ENCODE results near the gene CLASP1.
"Not testable (repeated sequence)": the region's sequence is repeated elsewhere in the genome, so short reads cannot be mapped to it uniquely, and the experiment has no call there.

Gene CLASP1

DNA sequence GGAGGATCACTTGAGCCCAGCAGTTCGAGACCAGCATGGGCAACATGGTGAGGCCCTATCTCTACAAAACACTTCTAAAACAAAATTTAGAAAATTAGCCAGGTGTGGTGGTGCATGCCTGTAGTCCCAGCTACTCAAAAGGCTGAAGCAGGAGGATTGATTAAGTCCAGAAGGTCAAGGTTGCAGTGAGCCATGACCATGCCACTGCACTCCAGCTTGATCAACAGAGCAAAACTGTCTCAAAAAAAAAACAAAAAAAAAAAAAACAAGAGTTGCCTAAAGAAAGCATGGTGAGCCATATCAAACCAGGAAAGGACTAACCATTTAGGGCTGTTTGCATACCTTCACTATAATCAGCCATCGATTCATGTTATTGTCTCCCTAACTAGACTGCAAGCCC is 4.5 kb downstream of the CLASP1 start:
- H3K9me3 Mint-ChIP-seq = no peaks in the 10 kb centered on the region
- no peak overlapping the region for H3K4me3 Mint-ChIP-seq
- H3K4me1 Mint-ChIP-seq = peaks cover 35% of the 10 kb centered on the region
- H3K27ac Mint-ChIP-seq = peak overlapping the region; percentile 58
- no peak for DNase-seq (ENCODE audit: low spot score in 2 of 2)
- no peak for ATAC-seq
- peaks cover 62% of the 10 kb centered on the region for H3K36me3 Mint-ChIP-seq

DNA sequence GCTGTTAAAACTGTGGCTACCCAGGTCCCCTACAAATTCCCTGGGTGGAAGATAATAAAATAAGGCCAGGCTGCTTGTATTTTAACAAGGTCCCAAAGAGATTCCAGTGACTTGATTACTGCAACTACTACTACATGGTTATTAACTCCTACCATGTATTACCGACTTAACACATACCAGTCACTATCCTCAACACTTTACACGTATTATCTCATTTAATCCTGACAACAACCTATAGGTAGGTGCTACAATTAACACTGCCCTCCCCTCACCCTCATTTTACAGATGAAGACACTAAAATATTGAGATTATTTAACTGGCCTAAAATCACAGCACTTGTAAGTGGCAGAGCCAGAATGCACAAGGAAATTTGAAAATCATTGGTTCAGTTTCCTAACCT is 5.4 kb downstream of the CLASP1 start:
- H3K9me3 Mint-ChIP-seq = no peaks in the 10 kb centered on the region
- peaks cover 62% of the 10 kb centered on the region for H3K36me3 Mint-ChIP-seq
- no peak overlapping the region for H3K27ac Mint-ChIP-seq
- no peak for ATAC-seq
- H3K4me3 Mint-ChIP-seq = no peak overlapping the region
- DNase-seq (ENCODE audit: low spot score in 2 of 2) = no peak
- peaks cover 41% of the 10 kb centered on the region for H3K4me1 Mint-ChIP-seq

DNA sequence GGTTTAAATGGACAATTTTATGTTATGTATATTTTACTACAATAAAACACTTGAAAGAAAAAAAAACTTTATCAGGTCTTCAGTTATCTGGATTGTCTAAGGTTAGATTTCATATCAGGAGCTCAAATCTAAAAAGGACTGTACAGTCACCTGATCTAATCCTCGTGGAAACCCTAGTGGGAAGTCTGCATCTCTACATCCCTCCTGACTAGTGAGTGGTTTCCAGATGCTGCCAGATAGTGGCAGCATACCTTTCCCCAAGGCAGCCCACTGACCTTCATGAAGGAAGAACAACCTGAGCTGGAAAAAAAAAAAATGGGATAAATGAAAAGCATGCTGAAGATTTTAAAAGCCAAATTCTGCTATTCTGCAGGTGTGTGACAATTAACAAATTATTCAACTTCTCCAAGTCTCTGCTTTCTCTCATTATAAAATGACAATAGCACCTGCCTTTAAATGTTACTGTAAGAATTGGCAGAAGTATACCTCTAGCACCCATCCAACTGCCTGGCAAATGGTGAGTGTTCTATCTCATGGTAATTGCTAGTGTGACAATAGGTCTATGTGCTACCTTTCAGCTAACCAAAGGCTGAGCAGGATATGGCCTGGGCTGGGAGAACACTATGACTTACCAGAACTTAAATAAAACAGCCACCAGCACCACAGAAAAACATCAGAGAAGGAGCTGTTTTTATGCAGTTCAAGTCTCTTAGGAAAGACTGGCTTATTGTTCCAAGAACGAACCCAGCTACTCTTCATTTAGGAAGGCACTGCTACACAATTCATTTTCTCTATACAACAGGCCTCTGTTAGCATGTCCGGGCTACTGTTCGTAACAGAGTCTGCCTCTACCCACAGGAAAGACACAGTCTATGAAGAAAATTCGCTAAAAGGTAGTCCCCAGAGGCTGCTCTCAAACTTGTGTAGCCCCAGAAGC is 8.6 kb downstream of the CLASP1 start:
- ATAC-seq (no peak), DNase-seq (ENCODE audit: low spot score in 2 of 2) (no peak)
- no peak overlapping the region for H3K4me3 Mint-ChIP-seq
- no peaks in the 10 kb centered on the region for H3K9me3 Mint-ChIP-seq
- H3K4me1 Mint-ChIP-seq = peaks cover 39% of the 10 kb centered on the region
- H3K36me3 Mint-ChIP-seq = peaks cover 50% of the 10 kb centered on the region
- H3K27ac Mint-ChIP-seq = no peak overlapping the region

DNA sequence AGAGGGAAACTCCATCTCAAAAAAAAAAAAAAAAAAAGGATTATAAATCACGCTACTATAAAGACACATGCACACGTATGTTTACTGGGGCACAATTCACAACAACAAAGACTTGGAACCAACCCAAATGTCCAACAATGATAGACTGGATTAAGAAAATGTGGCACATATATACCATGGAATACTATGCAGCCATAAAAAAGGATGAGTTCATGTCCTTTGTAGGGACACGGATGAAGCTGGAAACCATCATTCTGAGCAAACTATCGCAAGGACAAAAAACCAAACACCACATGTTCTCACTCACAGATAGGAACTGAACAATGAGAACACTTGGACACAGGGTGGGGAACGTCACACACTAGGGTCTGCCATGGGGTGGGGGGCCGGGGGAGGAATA is 9.4 kb downstream of the CLASP1 start:
- ATAC-seq; H3K9me3 Mint-ChIP-seq; DNase-seq (ENCODE audit: low spot score in 2 of 2); H3K4me3 Mint-ChIP-seq; H3K27ac Mint-ChIP-seq: not testable (repeated sequence)
- H3K4me1 Mint-ChIP-seq = peaks cover 36% of the 10 kb centered on the region
- H3K36me3 Mint-ChIP-seq = peaks cover 50% of the 10 kb centered on the region

DNA sequence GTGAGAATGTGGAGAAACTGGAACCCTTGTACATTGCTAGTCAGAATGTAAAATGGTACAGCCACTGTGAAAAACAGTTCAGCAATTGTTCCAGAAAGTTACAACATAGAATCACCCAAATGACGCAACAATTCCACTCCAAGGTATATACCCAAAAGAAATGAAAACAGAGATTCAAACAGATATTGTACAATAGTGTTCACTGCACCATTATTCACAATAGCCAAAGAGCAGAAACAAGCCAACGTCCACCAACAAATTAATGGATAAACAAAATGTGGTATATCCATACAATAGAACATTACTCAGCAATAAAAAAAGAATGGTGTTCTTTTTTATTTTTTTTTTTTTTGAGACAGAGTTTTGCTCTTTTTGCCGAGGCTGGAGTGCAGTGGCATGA is 10.9 kb downstream of the CLASP1 start:
- H3K4me1 Mint-ChIP-seq = peaks cover 51% of the 10 kb centered on the region
- no peaks in the 10 kb centered on the region for H3K9me3 Mint-ChIP-seq
- peaks cover 50% of the 10 kb centered on the region for H3K36me3 Mint-ChIP-seq
- DNase-seq (ENCODE audit: low spot score in 2 of 2) (no peak), ATAC-seq (no peak)
- no peak overlapping the region for H3K4me3 Mint-ChIP-seq
- H3K27ac Mint-ChIP-seq = no peak overlapping the region

DNA sequence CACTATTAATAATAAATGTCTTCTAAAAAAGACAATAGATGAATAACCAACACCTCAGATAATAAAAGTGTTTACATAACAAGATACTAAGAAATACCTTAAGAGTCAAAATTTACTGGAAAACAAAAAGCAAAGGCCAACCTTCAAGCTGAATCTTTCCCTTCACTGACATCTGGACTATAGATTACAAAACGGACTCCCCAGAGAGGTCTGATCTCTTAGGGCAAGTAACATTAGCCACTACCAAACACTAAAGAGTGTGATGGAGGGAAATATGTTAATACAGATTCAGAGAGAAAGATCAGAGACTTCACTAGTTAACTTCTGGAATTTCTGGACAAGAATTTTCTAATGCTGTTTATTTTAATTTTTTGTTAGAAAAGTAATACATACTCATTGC is 13.9 kb downstream of the CLASP1 start:
- DNase-seq (ENCODE audit: low spot score in 2 of 2) = no peak
- H3K27ac Mint-ChIP-seq = peak overlapping the region; percentile 86
- peaks cover 47% of the 10 kb centered on the region for H3K4me1 Mint-ChIP-seq
- H3K36me3 Mint-ChIP-seq = peaks cover 23% of the 10 kb centered on the region
- no peaks in the 10 kb centered on the region for H3K9me3 Mint-ChIP-seq
- no peak overlapping the region for H3K4me3 Mint-ChIP-seq
- ATAC-seq = no peak

DNA sequence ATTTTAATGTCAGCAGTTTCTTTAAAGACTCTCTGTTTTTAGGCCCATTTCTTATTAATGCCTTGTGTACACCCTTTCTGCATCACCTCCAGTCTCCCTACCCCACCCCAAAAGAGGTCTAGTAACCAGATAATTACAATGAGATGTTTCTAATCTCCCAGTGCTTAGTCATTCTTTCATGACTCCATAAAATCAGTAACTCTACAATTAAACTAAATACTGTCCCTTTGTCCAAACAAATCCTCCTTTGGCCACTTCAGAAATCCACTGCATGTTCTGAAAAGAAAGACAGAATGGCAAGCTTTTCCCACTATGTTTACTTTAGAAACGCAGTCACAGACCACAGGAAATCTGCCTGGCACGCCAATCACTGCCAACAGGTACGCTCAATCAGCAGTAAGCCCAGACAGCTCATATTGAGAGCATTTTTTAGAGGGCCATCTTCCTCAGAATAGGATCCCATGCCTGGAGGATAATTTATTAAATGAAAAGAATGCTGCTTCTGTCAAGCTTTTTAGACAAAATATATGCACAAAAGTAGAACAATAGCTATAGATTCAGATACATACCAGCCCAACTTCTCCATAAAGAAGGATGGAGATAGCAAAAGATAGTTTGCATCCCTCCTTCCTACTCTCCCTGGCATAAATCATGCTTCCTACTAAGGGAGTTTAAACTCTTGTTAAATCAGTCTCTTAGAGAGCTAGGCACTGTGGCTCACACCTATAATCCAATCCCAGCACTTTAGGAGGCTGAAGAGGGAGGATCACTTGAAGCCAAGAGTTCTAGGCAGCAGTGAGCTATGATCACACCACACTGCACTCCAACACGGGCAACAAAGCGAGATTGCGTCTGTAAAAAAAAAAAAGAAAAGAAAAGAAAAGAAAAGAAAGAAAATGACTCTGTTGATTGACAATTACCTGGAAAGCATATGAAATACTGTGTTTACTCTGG is 14.6 kb downstream of the CLASP1 start:
- ATAC-seq (peak; percentile 76), DNase-seq (ENCODE audit: low spot score in 2 of 2) (no peak)
- Mint-ChIP-seq H3K4me3 (peak overlapping the region; percentile 3), H3K27ac (peak overlapping the region; percentile 86), H3K9me3 (no peaks in the 10 kb centered on the region), H3K4me1 (peaks cover 50% of the 10 kb centered on the region), H3K36me3 (peaks cover 17% of the 10 kb centered on the region)

DNA sequence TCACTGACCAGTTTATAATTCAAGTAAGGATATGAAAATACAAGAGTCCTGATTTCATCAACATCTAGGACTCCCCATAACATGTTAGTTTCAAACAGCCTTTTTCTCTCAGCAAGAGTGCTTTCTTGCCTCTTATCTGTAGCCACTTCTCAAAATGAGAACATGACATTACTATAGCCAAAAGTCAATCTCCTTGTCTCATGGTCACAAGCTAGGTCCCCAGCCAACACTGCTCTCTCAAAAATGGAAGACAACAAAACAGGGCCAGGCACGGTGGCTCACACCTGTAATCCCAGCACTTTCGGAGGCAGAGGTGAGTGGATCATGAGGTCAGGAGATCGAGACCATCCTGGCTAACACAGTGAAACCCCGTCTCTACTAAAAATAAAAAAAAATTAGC is 15.8 kb downstream of the CLASP1 start:
- H3K4me1 Mint-ChIP-seq = peaks cover 43% of the 10 kb centered on the region
- H3K36me3 Mint-ChIP-seq = peaks cover 13% of the 10 kb centered on the region
- no peaks in the 10 kb centered on the region for H3K9me3 Mint-ChIP-seq
- H3K4me3 Mint-ChIP-seq = no peak overlapping the region
- no peak for DNase-seq (ENCODE audit: low spot score in 2 of 2)
- no peak for ATAC-seq
- no peak overlapping the region for H3K27ac Mint-ChIP-seq

DNA sequence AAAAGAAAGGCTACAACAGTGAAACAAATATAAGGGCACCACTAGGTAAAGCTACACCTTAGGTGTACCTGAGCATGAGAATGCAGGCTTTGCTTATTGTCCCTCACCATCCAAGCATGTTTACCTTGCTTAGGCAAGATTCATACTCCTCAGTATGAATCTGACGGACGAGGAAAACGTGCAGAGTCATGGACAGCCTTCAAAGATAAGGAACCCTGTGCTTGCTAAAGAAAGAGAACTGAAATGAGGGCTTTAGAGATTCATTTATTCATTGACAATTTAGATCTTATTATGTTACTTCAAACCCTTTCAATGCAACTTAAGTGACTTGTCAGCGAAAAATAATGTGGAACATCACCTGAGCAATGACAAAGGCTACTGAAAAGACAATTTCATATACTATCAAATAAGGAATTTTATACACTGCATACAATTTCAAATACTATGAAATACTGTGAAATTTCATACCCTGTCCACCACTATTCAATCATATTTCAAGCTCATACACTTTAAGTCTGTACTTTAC is 21.7 kb downstream of the CLASP1 start:
- peaks cover 21% of the 10 kb centered on the region for H3K36me3 Mint-ChIP-seq
- H3K9me3 Mint-ChIP-seq = no peaks in the 10 kb centered on the region
- no peak overlapping the region for H3K27ac Mint-ChIP-seq
- no peak for ATAC-seq
- no peak overlapping the region for H3K4me3 Mint-ChIP-seq
- DNase-seq (ENCODE audit: low spot score in 2 of 2) = peak in 1 of 2 donors; percentile 2
- peaks cover 17% of the 10 kb centered on the region for H3K4me1 Mint-ChIP-seq

DNA sequence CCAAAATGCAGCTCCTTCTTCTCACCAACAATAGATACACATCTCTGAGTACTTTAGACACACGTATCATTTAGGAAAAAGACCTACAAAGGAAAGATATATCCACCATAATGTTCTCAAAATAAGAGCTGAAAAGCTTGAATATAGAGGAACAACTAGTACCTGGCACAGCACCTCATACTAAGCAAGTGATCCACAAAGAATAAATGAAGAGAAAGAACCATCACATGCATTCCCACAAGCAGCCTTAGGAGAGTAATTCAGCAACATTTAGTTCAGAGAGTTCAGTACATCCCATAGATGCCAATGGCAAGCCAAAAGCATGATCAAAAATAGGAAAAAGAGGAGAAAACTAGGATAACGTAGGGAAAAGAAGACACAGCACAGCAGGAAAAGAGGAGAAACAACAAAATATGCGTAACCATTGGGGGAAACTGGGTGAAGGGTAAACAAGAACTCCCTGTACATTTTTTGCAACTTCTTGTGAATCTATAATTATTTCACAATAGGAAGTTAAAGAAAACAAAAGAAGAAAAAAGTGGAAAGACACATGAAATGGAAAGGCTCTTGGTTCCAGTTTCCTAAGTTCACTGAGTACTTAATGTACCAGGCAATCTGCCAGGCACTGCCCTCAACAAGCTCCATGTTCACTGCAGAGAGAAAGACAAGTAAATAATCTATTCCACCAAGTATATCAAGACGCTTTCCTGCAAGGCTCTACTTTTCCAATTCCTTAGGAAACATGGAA is 22.3 kb downstream of the CLASP1 start:
- H3K4me3 Mint-ChIP-seq = no peak overlapping the region
- DNase-seq (ENCODE audit: low spot score in 2 of 2) (peak in 1 of 2 donors; percentile 10), ATAC-seq (no peak)
- H3K36me3 Mint-ChIP-seq = peaks cover 21% of the 10 kb centered on the region
- peaks cover 18% of the 10 kb centered on the region for H3K4me1 Mint-ChIP-seq
- no peak overlapping the region for H3K27ac Mint-ChIP-seq
- H3K9me3 Mint-ChIP-seq = no peaks in the 10 kb centered on the region

DNA sequence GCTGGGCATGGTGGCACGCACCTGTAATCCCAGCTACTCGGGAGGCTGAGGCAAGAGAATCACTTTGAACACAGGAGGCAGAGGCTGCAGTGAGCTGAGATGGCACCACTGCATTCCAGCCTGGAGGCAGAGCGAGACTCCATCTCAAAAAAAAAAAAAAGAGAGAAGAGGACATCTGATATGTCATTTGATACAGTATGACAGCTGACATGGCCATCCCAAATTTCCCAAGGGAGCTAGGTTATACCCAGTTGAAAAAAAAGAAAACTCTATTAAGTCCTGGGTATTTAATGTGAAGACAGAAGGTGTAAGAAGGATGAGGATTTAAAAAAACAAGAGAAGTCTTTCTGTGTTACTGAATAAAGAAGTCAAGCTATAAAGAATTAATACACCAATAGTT is 23.3 kb downstream of the CLASP1 start:
- Mint-ChIP-seq H3K36me3 (peaks cover 21% of the 10 kb centered on the region), H3K27ac (no peak overlapping the region), H3K9me3 (no peaks in the 10 kb centered on the region), H3K4me3 (no peak overlapping the region), H3K4me1 (peaks cover 18% of the 10 kb centered on the region)
- no peak for DNase-seq (ENCODE audit: low spot score in 2 of 2)
- no peak for ATAC-seq

DNA sequence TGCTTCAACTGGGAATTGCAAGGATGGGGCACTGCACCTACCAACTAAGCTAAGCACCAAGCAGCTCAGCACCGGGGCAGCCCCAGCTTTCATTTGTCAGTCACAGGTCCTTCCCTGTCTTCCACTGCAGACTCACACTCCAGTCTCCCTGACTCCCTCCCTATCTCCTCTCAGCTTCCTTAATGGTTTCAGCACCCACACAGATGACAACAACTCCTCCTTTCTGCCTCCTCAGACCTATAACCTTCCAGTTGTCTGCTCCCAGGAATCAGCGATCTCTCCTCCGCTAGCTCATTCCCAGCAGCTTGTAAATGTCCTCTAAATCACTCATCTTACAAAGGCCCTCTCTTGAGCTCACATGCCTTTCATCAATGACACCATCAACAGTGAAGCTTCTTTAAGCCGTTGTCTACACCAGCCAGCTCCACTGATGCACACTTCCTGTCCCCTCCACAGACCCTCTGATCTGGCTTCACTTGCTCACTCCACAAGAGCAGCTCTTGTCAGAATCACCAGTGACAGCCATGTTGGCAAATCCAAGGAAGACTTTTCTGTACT is 32.1 kb downstream of the CLASP1 start:
- Mint-ChIP-seq H3K9me3 (no peaks in the 10 kb centered on the region), H3K4me1 (peaks cover 10% of the 10 kb centered on the region), H3K36me3 (peaks cover 24% of the 10 kb centered on the region), H3K27ac (no peak overlapping the region), H3K4me3 (no peak overlapping the region)
- ATAC-seq (peak; percentile 54), DNase-seq (ENCODE audit: low spot score in 2 of 2) (peak in 1 of 2 donors; percentile 43)

DNA sequence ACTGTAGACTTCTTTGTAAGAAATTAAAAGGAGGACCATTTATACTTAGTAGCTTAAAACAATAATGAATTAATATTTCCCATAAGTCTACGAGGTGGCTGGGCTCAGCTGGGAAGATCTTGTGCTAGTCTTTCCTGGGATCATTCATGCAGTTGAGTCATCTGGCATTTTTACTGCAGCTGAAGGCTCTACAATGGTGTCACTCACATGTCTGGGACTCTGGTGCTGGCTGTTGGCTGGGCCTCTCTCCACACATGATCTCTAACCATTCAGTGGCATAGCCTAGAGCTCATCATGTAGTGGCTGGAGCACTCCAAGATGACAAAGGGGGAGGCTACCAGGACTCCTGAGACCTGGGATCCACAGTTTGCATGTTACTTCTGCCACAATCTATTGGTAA is 35.5 kb downstream of the CLASP1 start:
- H3K27ac Mint-ChIP-seq = no peak overlapping the region
- H3K4me3 Mint-ChIP-seq = no peak overlapping the region
- ATAC-seq = no peak
- DNase-seq (ENCODE audit: low spot score in 2 of 2) = no peak
- no peaks in the 10 kb centered on the region for H3K9me3 Mint-ChIP-seq
- peaks cover 10% of the 10 kb centered on the region for H3K4me1 Mint-ChIP-seq
- peaks cover 15% of the 10 kb centered on the region for H3K36me3 Mint-ChIP-seq

DNA sequence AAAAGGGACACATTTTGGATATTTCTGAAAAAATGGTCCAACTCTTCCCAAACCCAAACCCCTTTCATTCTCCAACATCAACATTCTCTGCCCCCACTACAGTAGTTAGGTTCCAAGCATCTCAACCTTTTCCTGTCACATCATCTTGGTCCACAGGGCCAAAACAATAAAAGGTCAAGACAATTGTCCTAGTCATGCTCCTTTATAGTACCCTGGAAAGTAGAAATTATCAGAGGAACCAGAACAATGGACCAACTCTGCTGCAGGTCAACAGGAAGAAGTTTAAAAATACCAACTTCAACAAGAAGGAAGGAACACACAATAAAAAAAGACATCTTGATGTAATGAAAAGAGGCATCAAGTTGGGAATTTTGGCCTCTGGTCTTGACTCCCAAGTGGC is 36.1 kb downstream of the CLASP1 start:
- no peak overlapping the region for H3K27ac Mint-ChIP-seq
- H3K4me3 Mint-ChIP-seq = no peak overlapping the region
- H3K9me3 Mint-ChIP-seq = no peaks in the 10 kb centered on the region
- DNase-seq (ENCODE audit: low spot score in 2 of 2) (no peak), ATAC-seq (no peak)
- peaks cover 14% of the 10 kb centered on the region for H3K4me1 Mint-ChIP-seq
- peaks cover 15% of the 10 kb centered on the region for H3K36me3 Mint-ChIP-seq

All from stimulated activated effector memory CD8-positive, alpha-beta T cell treated with anti-CD3 and anti-CD28 coated beads, Interleukin-12 subunit alpha, Interleukin-12 subunit beta, amount 100 ng/mL, for 72 hours (primary cell).